BLaER1 treated with 17β-estradiol and CSF1 and Interleukin-3, amounts not matched to agents 10 nM and 100 nM (cell line): ENCODE results near the gene ARHGAP15.

Experiments used
- H3K27ac ChIP-seq, 11 experiments: shearing (Covaris generic); formaldehyde crosslinking; 2 replicates each; pipeline ENCODE4 v1.8.1; 2022
- H3K27me3 ChIP-seq, 11 experiments: shearing (Covaris generic); formaldehyde crosslinking; 2 replicates each; pipeline ENCODE4 v1.8.1; 2022
- H3K36me3 ChIP-seq, 11 experiments: shearing (Covaris generic); formaldehyde crosslinking; 2 replicates each; pipeline ENCODE4 v1.8.1; 2022
- H3K4me1 ChIP-seq, 10 experiments: shearing (Covaris generic); formaldehyde crosslinking; 2 replicates each; pipeline ENCODE4 v1.8.1; 2022
- H3K4me2 ChIP-seq, 11 experiments: shearing (Covaris generic); formaldehyde crosslinking; 2 replicates each; pipeline ENCODE4 v1.8.1; 2022
- H3K4me3 ChIP-seq, 10 experiments: shearing (Covaris generic); formaldehyde crosslinking; 2 replicates each; pipeline ENCODE4 v1.8.1; 2022
- H3K9ac ChIP-seq, 11 experiments: shearing (Covaris generic); formaldehyde crosslinking; 2 replicates each; pipeline ENCODE4 v1.8.1; 2022
- H3K9me3 ChIP-seq, 11 experiments: shearing (Covaris generic); formaldehyde crosslinking; replicated peaks in 1 of 11; 2 replicates each; pipeline ENCODE4 v1.8.1; 2022
- H4K20me1 ChIP-seq, 11 experiments: shearing (Covaris generic); formaldehyde crosslinking; 2 replicates each; pipeline ENCODE4 v1.8.1; 2022
- Cebpa-rat ChIP-seq, 11 experiments: shearing (Covaris generic); IDR thresholded peaks; 2 replicates each; pipeline ENCODE4 v1.8.1; 2022

ARHGAP15 gene

GRCh38 chr2:143481237-143481623 is 352.0 kb downstream of the ARHGAP15 start:
- no peak for TF ChIP-seq Cebpa-rat (IDR thresholded peaks at IDR 0.05)
- Histone ChIP-seq H3K4me3 (no peak overlapping the region), H4K20me1 (peaks cover 0 to 8% (median 0%) of the 10 kb centered on the region in 11 experiments; a peak in 3 of 22 replicates), H3K27me3 (no peaks in the 10 kb centered on the region), H3K9ac (no peak overlapping the region), H3K4me1 (peaks cover 0 to 16% (median 0%) of the 10 kb centered on the region in 10 experiments; a peak in 4 of 20 replicates), H3K36me3 (peaks cover 0 to 5% (median 0%) of the 10 kb centered on the region in 11 experiments; a peak in 1 of 22 replicates), H3K4me2 (no peak overlapping the region), H3K27ac (no peak overlapping the region), H3K9me3 (no peaks in the 10 kb centered on the region)

GRCh38 chr2:143481733-143482132 is 352.5 kb downstream of the ARHGAP15 start:
- peaks cover 0 to 5% (median 0%) of the 10 kb centered on the region in 11 experiments; a peak in 1 of 22 replicates for H3K36me3 ChIP-seq
- H3K9me3 ChIP-seq: no peaks in the 10 kb centered on the region
- no peak overlapping the region for H3K4me2 ChIP-seq
- H3K4me1 ChIP-seq: peaks cover 0 to 19% (median 0%) of the 10 kb centered on the region in 10 experiments; a peak in 4 of 20 replicates
- peaks cover 0 to 8% (median 0%) of the 10 kb centered on the region in 11 experiments; a peak in 3 of 22 replicates for H4K20me1 ChIP-seq
- no peaks in the 10 kb centered on the region for H3K27me3 ChIP-seq
- H3K4me3 ChIP-seq: no peak overlapping the region
- H3K9ac ChIP-seq: no peak overlapping the region
- no peak for TF ChIP-seq Cebpa-rat (IDR thresholded peaks at IDR 0.05)
- H3K27ac ChIP-seq: no peak overlapping the region

DNA sequence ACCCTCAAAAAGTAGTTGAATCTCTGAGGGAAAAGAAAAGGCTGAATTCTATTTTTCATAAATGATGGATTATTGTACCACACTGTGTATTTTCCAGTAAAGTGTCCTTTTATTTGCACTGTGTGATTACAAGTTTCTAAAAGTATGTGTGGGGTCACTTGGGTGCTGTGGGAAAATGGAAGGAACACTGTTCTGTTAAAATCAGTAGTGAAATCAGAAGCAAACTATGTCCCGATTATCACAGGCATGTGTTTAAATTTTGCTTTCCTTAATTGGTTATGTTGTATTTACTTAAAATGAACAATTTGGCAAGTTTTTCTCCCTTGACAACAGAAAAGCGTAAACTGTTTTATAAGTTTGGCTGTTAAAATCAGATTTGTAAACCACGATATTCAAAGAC is 353.1 kb downstream of the ARHGAP15 start:
- Histone ChIP-seq H3K4me1 (peaks cover 0 to 20% (median 0%) of the 10 kb centered on the region in 10 experiments; a peak in 4 of 20 replicates), H3K36me3 (peaks cover 0 to 7% (median 0%) of the 10 kb centered on the region in 11 experiments; a peak in 2 of 22 replicates), H3K4me3 (no peak overlapping the region), H3K9me3 (no peaks in the 10 kb centered on the region), H3K27me3 (no peaks in the 10 kb centered on the region), H3K9ac (no peak overlapping the region), H4K20me1 (peaks cover 0 to 8% (median 0%) of the 10 kb centered on the region in 11 experiments; a peak in 3 of 22 replicates), H3K27ac (no peak overlapping the region), H3K4me2 (no peak overlapping the region)
- TF ChIP-seq Cebpa-rat (IDR thresholded peaks at IDR 0.05): no peak

- Histone ChIP-seq H3K9ac (no peak overlapping the region), H3K4me3 (no peak overlapping the region), H3K36me3 (peaks cover 0 to 12% (median 3%) of the 10 kb centered on the region in 11 experiments; a peak in 9 of 22 replicates), H3K27ac (no peak overlapping the region), H3K4me1 (peaks cover 0 to 15% (median 0%) of the 10 kb centered on the region in 10 experiments; a peak in 4 of 20 replicates), H3K27me3 (no peaks in the 10 kb centered on the region), H3K4me2 (no peak overlapping the region), H3K9me3 (no peaks in the 10 kb centered on the region), H4K20me1 (peaks cover 0 to 6% (median 0%) of the 10 kb centered on the region in 11 experiments; a peak in 3 of 22 replicates)
- TF ChIP-seq Cebpa-rat (IDR thresholded peaks at IDR 0.05): no peak
Measured at GRCh38 chr2:143482771-143483170, 353.6 kb downstream of the ARHGAP15 start.

DNA sequence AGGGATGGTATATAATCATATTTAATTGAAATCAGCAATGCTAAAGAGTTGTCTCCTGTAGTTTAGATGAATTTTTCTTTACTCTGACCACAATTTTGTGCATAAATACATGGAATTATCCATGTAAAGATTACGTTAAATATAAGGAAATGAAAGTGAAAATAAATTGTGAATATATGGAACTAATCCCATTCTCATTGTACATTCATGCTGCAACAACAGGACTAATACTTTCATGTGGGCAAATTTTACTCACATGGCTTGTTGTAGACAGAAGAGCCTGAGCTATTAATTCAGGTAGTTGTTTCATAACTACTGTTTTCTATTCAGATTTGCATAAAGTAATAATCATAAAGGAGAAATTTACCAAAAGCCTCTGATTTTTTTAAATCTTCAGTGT is 357.8 kb downstream of the ARHGAP15 start:
- TF ChIP-seq Cebpa-rat (IDR thresholded peaks at IDR 0.05): no peak
- peak overlapping the region in 1 of 11 experiments; percentile 36; a peak in 1 of 22 replicates for H3K4me2 ChIP-seq
- H4K20me1 ChIP-seq: no peaks in the 10 kb centered on the region
- no peak overlapping the region for H3K4me3 ChIP-seq
- peaks cover 0 to 3% (median 0%) of the 10 kb centered on the region in 11 experiments; a peak in 5 of 22 replicates for H3K9me3 ChIP-seq
- no peaks in the 10 kb centered on the region for H3K27me3 ChIP-seq
- H3K9ac ChIP-seq: no peak overlapping the region
- peaks cover 0 to 9% (median 0%) of the 10 kb centered on the region in 10 experiments; a peak in 2 of 20 replicates for H3K4me1 ChIP-seq
- H3K27ac ChIP-seq: no peak overlapping the region
- peaks cover 5 to 49% (median 26%) of the 10 kb centered on the region in 11 experiments; a peak in 18 of 22 replicates for H3K36me3 ChIP-seq

DNA sequence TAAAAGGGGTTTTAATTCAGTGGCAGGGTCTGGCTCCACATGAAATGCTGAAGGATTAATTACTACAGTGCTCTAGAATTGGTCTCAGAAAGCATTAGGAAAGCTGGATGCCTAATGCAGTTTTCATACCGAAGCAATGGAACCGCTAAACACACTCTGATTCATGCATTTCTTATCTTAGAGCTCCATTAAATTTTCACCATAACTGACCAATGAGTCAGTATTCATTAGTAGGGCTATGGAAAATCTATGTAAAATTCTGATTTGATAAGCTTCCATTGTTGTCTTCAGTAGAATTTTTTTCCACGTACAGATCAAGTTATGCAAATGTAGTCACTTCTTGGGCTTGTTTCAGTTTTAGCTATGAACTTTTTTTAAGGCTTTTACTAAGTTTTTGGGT is 359.9 kb downstream of the ARHGAP15 start:
- TF ChIP-seq Cebpa-rat (IDR thresholded peaks at IDR 0.05): no peak
- H3K9ac ChIP-seq: no peak overlapping the region
- H3K9me3 ChIP-seq: peaks cover 4 to 21% (median 15%) of the 10 kb centered on the region in 11 experiments; a peak in 17 of 22 replicates
- H3K4me1 ChIP-seq: peaks cover 0 to 9% (median 0%) of the 10 kb centered on the region in 10 experiments; a peak in 2 of 20 replicates
- H3K27ac ChIP-seq: no peak overlapping the region
- H3K27me3 ChIP-seq: no peaks in the 10 kb centered on the region
- no peak overlapping the region for H3K4me3 ChIP-seq
- H4K20me1 ChIP-seq: no peaks in the 10 kb centered on the region
- H3K4me2 ChIP-seq: no peak overlapping the region
- H3K36me3 ChIP-seq: peaks cover 21 to 69% (median 43%) of the 10 kb centered on the region in 11 experiments; a peak in 21 of 22 replicates

DNA sequence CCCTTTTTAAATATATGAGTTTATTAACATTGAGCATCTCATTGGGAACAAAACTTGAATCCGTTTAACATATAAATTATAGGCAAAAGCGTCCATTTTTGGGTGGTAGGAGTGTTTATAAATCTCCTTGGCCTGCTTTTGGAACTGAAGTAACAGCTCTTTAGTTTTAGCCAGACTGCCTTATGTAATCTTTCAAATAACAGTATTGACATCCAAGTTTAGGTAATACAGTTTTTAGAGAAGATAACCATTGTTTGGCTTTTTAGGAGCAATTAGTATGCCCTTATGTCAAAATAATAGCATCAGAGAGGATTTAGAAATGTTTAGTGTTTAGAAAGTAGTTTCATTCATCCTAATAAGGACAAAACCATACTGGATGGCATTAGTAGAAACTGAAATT is 361.9 kb downstream of the ARHGAP15 start:
- peaks cover 21 to 79% (median 46%) of the 10 kb centered on the region in 11 experiments; a peak in 21 of 22 replicates for H3K36me3 ChIP-seq
- peaks cover 4 to 23% (median 15%) of the 10 kb centered on the region in 11 experiments; a peak in 18 of 22 replicates for H3K9me3 ChIP-seq
- H3K4me1 ChIP-seq: peaks cover 0 to 9% (median 0%) of the 10 kb centered on the region in 10 experiments; a peak in 2 of 20 replicates
- no peaks in the 10 kb centered on the region for H4K20me1 ChIP-seq
- no peak overlapping the region for H3K4me2 ChIP-seq
- no peak overlapping the region for H3K9ac ChIP-seq
- TF ChIP-seq Cebpa-rat (IDR thresholded peaks at IDR 0.05): no peak
- no peak overlapping the region for H3K27ac ChIP-seq
- no peak overlapping the region for H3K4me3 ChIP-seq
- no peaks in the 10 kb centered on the region for H3K27me3 ChIP-seq

DNA sequence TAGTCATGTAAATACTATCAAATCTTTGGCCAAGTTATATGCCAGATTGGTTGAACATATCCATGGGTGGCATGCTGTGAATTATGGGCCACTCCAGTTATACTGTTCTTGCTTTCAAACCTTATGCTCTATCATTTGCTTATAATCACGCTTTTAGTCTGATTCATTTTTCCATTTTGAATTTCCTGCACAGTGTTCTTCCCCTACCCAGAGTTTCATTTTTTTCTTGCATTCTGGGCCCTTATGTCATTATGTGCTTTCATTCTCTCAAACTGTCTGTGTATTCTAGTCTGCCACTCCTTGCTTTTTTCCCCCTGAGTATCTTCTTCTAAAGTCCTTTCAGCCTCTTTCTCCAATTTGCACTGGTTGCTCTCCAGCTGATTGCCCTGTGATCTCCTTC is 364.1 kb downstream of the ARHGAP15 start:
- Histone ChIP-seq H3K4me2 (no peak overlapping the region), H3K27ac (no peak overlapping the region), H3K4me1 (no peaks in the 10 kb centered on the region), H4K20me1 (no peaks in the 10 kb centered on the region; a peak in 2 of 22 replicates), H3K9ac (no peak overlapping the region), H3K27me3 (no peaks in the 10 kb centered on the region), H3K36me3 (peaks cover 21 to 66% (median 37%) of the 10 kb centered on the region in 11 experiments; a peak in 21 of 22 replicates), H3K9me3 (peaks cover 4 to 23% (median 15%) of the 10 kb centered on the region in 11 experiments; a peak in 18 of 22 replicates), H3K4me3 (no peak overlapping the region; a peak in 1 of 20 replicates)
- no peak for TF ChIP-seq Cebpa-rat (IDR thresholded peaks at IDR 0.05)

- Histone ChIP-seq H3K9ac (no peak overlapping the region), H3K9me3 (peaks cover 4 to 15% (median 10%) of the 10 kb centered on the region in 11 experiments; a peak in 17 of 22 replicates), H3K4me2 (no peak overlapping the region), H3K27me3 (no peaks in the 10 kb centered on the region), H3K4me1 (no peaks in the 10 kb centered on the region), H3K4me3 (no peak overlapping the region), H3K36me3 (peaks cover 9 to 33% (median 14%) of the 10 kb centered on the region in 11 experiments; a peak in 19 of 22 replicates), H3K27ac (no peak overlapping the region), H4K20me1 (no peaks in the 10 kb centered on the region; a peak in 2 of 22 replicates)
- no peak for TF ChIP-seq Cebpa-rat (IDR thresholded peaks at IDR 0.05)
Measured at GRCh38 chr2:143497726-143498125, 368.5 kb downstream of the ARHGAP15 start.
